Fibroblast of lung (primary cell): ENCODE data around the gene RHBG. TPM values are rescaled to one million over a fixed set of nuclear protein-coding genes. Genes with fewer than 3 reads are reported as not detected.

ENCODE experiments used
- DNase-seq, 2 donors: peaks; one replicate each; pipeline versions ENCODE4 v3.0.0 to v3.0.0-alpha.2; 2010; ENCODE audit warnings: low read depth in 2 of 2
- H2AFZ ChIP-seq: 2 replicates; pipeline ENCODE4 v1.5.1; 2012; ENCODE audit warnings: low read length, control low read depth, inconsistent platforms
- H3K27ac ChIP-seq: 2 replicates; pipeline ENCODE4 v1.5.1; 2011; ENCODE audit warnings: low read length, control low read depth; ENCODE audit not compliant: insufficient read depth
- H3K27me3 ChIP-seq: 2 replicates; pipeline ENCODE4 v1.5.1; 2011; ENCODE audit warnings: mild to moderate bottlenecking, low read length; ENCODE audit not compliant: control insufficient read depth, insufficient read depth
- H3K36me3 ChIP-seq: 2 replicates; pipeline ENCODE4 v1.5.1; 2011; ENCODE audit warnings: low read length; ENCODE audit not compliant: control insufficient read depth, insufficient read depth
- H3K4me1 ChIP-seq: 2 replicates; pipeline ENCODE4 v1.5.1; 2011; ENCODE audit warnings: low read length; ENCODE audit not compliant: control insufficient read depth, insufficient read depth; ENCODE audit errors: extremely low read depth
- H3K4me2 ChIP-seq: 2 replicates; pipeline ENCODE4 v1.5.1; 2011; ENCODE audit warnings: low read length, control low read depth; ENCODE audit not compliant: insufficient read depth; ENCODE audit errors: extremely low read depth
- H3K4me3 ChIP-seq, 4 experiments: fragments of 200-600 bp in 1 of 4; sonication (generic) in 1 of 4; replicated peaks in 1 of 4; 2 replicates each; pipeline ENCODE4 v1.5.1; 2011 to 2016; ENCODE audit warnings: low read length in 4 of 4, low read depth in 3 of 4, mild to moderate bottlenecking in 3 of 4, control low read depth in 2 of 4, inconsistent platforms in 1 of 4, mixed read lengths in 1 of 4; ENCODE audit not compliant: insufficient read depth in 1 of 4; ENCODE audit errors: control extremely low read depth in 1 of 4
- H3K79me2 ChIP-seq: 2 replicates; pipeline ENCODE4 v1.5.1; 2012; ENCODE audit warnings: mild to moderate bottlenecking, low read length, inconsistent platforms; ENCODE audit not compliant: control insufficient read depth, insufficient read depth
- H3K9ac ChIP-seq: 2 replicates; pipeline ENCODE4 v1.5.1; 2011; ENCODE audit warnings: mild to moderate bottlenecking, low read length, control low read depth; ENCODE audit not compliant: insufficient read depth
- H3K9me3 ChIP-seq: 2 replicates; pipeline ENCODE4 v1.5.1; 2012; ENCODE audit warnings: low read depth, low read length; ENCODE audit not compliant: control insufficient read depth, insufficient read depth
- H4K20me1 ChIP-seq: 2 replicates; pipeline ENCODE4 v1.5.1; 2011; ENCODE audit warnings: low read length; ENCODE audit not compliant: control insufficient read depth, insufficient read depth; ENCODE audit errors: extremely low read depth
- EZH2 ChIP-seq: IDR thresholded peaks from 2 replicates; pipeline ENCODE4 v1.5.1; 2012; ENCODE audit warnings: low read length, control low read depth, mild to moderate bottlenecking; ENCODE audit errors: missing control alignments
- polyA plus RNA-seq, 2 donors: library from polyadenylated mRNA; depleted of rRNA in 1 of 2; stranded (reverse) in 1 of 2; unstranded in 1 of 2; fragments of >200 nt; gene quantifications; 2 replicates each; pipeline ENCODE4 v1.2.1, GENCODE V29; 2011 to 2012; ENCODE audit warnings: missing spikeins in 1 of 2
- total RNA-seq: library from RNA; depleted of rRNA; stranded (reverse); fragments of >200 nt; gene quantifications from 2 replicates; pipeline ENCODE4 v1.2.1, GENCODE V29; 2014
- TF ChIP-seq, protein P1 (sequence below), 2 donors: IDR thresholded peaks in 1 of 2; conservative IDR thresholded peaks in 1 of 2; 1 replicate in 1 of 2; 2 replicates in 1 of 2; pipeline ENCODE4 v1.5.1; 2011 to 2012; ENCODE audit warnings: low read length in 2 of 2, control low read depth in 1 of 2, inconsistent platforms in 1 of 2, low read depth in 1 of 2, mild to moderate bottlenecking in 1 of 2

Gene RHBG
- total and polyA plus RNA-seq, 2 donors (not counting 1 experiment from before 2014, with no cell fraction given): not detected

DNA sequence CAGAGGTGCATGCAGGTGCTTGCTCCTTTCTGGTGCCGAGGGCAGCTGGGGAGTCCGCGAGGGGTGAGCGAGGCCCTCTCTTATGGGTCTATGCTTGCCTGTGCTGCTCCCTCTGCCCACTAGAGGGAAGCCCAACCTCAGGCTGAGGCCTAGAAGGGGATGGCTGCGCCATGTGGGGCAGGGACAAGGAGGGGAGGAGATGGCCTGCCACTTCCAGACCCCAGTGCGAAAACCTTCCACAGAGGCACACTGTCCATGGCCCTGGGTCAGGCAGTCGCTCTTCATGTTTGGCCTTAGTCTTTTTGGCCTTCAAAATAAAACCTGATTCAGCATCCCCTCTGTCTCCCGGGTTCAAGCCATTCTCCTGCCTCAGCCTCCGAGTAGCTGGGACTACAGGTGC is 14.0 kb downstream of the RHBG start:
- Histone ChIP-seq H3K9me3 (no peaks in the 10 kb centered on the region), H3K27ac (no peak overlapping the region), H3K27me3 (peaks cover 16% of the 10 kb centered on the region), H3K79me2 (no peaks in the 10 kb centered on the region), H3K4me1 (no peaks in the 10 kb centered on the region), H3K36me3 (no peaks in the 10 kb centered on the region), H3K4me2 (no peak overlapping the region), H4K20me1 (no peaks in the 10 kb centered on the region), H3K9ac (no peak overlapping the region), H2AFZ (no peak overlapping the region), H3K4me3 (no peak overlapping the region)
- TF ChIP-seq EZH2: no peak
- TF ChIP-seq, protein P1, sequence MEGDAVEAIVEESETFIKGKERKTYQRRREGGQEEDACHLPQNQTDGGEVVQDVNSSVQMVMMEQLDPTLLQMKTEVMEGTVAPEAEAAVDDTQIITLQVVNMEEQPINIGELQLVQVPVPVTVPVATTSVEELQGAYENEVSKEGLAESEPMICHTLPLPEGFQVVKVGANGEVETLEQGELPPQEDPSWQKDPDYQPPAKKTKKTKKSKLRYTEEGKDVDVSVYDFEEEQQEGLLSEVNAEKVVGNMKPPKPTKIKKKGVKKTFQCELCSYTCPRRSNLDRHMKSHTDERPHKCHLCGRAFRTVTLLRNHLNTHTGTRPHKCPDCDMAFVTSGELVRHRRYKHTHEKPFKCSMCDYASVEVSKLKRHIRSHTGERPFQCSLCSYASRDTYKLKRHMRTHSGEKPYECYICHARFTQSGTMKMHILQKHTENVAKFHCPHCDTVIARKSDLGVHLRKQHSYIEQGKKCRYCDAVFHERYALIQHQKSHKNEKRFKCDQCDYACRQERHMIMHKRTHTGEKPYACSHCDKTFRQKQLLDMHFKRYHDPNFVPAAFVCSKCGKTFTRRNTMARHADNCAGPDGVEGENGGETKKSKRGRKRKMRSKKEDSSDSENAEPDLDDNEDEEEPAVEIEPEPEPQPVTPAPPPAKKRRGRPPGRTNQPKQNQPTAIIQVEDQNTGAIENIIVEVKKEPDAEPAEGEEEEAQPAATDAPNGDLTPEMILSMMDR (conservative IDR thresholded peaks at IDR 0.05 in 1 of 2, IDR thresholded peaks at IDR 0.05 in 1 of 2; ENCODE audit: low read depth in 1 of 2, low read length in 2 of 2): peak; percentile 77 to 96
- DNase-seq: peak; percentile 43 to 47

DNA sequence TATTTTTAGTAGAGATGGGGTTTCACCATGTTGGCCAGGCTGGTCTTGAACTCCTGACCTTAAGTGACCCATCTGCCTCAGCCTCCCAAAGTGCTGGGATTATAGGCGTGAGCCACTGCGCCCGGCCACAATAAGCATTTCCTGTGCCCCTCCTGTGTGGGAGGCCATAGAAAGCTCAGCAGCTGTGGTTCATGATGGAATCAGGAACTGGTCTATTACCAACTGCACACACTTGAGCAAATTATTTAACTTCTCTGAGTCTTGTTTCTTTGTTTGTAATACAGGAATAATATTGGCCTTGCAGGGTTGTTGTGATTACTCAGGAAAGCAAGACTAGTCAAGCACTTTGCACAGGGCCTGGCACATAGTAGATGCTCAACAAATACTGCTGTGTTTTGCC is 15.0 kb downstream of the RHBG start:
- Histone ChIP-seq H3K4me2 (no peak overlapping the region), H3K27ac (no peak overlapping the region), H3K4me3 (no peak overlapping the region), H3K36me3 (no peaks in the 10 kb centered on the region), H3K27me3 (peaks cover 25% of the 10 kb centered on the region), H3K79me2 (no peaks in the 10 kb centered on the region), H4K20me1 (no peaks in the 10 kb centered on the region), H3K9me3 (no peaks in the 10 kb centered on the region), H3K4me1 (no peaks in the 10 kb centered on the region), H2AFZ (no peak overlapping the region), H3K9ac (no peak overlapping the region)
- DNase-seq: no peak
- TF ChIP-seq, protein P1 (conservative IDR thresholded peaks at IDR 0.05 in 1 of 2, IDR thresholded peaks at IDR 0.05 in 1 of 2; ENCODE audit: low read depth in 1 of 2, low read length in 2 of 2): no peak
- TF ChIP-seq EZH2: no peak

DNA sequence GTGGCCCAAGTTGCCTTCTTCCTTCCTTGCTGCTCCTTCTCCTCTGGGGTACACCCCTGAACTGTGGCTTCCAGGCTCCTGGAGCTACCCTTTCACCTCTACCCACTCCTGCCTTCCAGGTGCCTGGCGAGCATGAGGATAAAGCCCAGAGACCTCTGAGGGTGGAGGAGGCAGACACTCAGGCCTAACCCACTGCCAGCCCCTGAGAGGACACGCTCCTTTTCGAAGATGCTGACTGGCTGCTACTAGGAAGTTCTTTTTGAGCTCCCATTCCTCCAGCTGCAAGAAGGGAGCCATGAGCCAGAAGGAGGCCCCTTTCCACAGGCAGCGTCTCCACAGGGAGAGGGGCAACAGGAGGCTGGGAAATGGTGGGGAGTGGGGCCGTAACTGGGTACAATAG is 15.6 kb downstream of the RHBG start:
- no peaks in the 10 kb centered on the region for H3K79me2 ChIP-seq
- no peak for DNase-seq
- no peak for TF ChIP-seq EZH2
- TF ChIP-seq, protein P1 (conservative IDR thresholded peaks at IDR 0.05 in 1 of 2, IDR thresholded peaks at IDR 0.05 in 1 of 2; ENCODE audit: low read depth in 1 of 2, low read length in 2 of 2): no peak
- no peak overlapping the region for H3K27ac ChIP-seq
- H3K4me1 ChIP-seq: no peaks in the 10 kb centered on the region
- H3K4me3 ChIP-seq: no peak overlapping the region
- no peaks in the 10 kb centered on the region for H3K36me3 ChIP-seq
- H4K20me1 ChIP-seq: no peaks in the 10 kb centered on the region
- H3K9ac ChIP-seq: no peak overlapping the region
- H3K27me3 ChIP-seq: peaks cover 31% of the 10 kb centered on the region
- no peak overlapping the region for H2AFZ ChIP-seq
- no peaks in the 10 kb centered on the region for H3K9me3 ChIP-seq
- H3K4me2 ChIP-seq: no peak overlapping the region
